Gastroesophageal sphincter (tissue), 4 donors: Measurements from ENCODE around the gene LCP2. TPM values are rescaled to one million over a fixed set of nuclear protein-coding genes. Genes with fewer than 3 reads are reported as not detected.

Experiments
- ATAC-seq: fragments of 150-250 bp; one replicate; pipeline ENCODE4 v1.9.1; 2016; ENCODE audit warnings: mild to moderate bottlenecking, moderate library complexity
- H3K27ac ChIP-seq, 4 donors: fragments of 200-600 bp; sonication (generic) in 3 of 4; 1 replicate in 3 of 4; 2 replicates in 1 of 4; pipeline ENCODE4 v1.5.1; 2016 to 2019
- H3K27me3 ChIP-seq: fragments of 200-600 bp; sonication (generic); one replicate; pipeline ENCODE4 v1.5.1; 2019
- H3K36me3 ChIP-seq, 2 donors: fragments of 200-600 bp; sonication (generic); one replicate each; pipeline ENCODE4 v1.5.1; 2019; ENCODE audit warnings: control low read depth in 1 of 2
- H3K4me1 ChIP-seq, 3 donors: fragments of 200-600 bp; sonication (generic); 1 replicate in 2 of 3; 2 replicates in 1 of 3; pipeline ENCODE4 v1.5.1; 2016 to 2019; ENCODE audit warnings: control low read depth in 2 of 3
- H3K4me3 ChIP-seq, 2 donors: fragments of 200-600 bp; sonication (generic); one replicate each; pipeline ENCODE4 v1.5.1; 2019; ENCODE audit warnings: mild to moderate bottlenecking in 1 of 2, moderate library complexity in 1 of 2
- H3K9me3 ChIP-seq, 3 donors: fragments of 200-600 bp; sonication (generic); one replicate each; pipeline ENCODE4 v1.5.1; 2017 to 2019; ENCODE audit warnings: control low read depth in 2 of 3
- EP300 ChIP-seq: sonication (generic); formaldehyde crosslinking; IDR thresholded peaks from one replicate; pipeline ENCODE4 v1.6.1; 2017; ENCODE audit warnings: antibody characterized with exemption, mild to moderate bottlenecking
- POLR2A ChIP-seq, 2 donors: fragments of 450-650 bp; IDR thresholded peaks; one replicate each; pipeline ENCODE4 v1.6.1; 2017; ENCODE audit warnings: antibody characterized with exemption in 2 of 2, mild to moderate bottlenecking in 2 of 2, moderate library complexity in 1 of 2
- POLR2AphosphoS5 ChIP-seq: sonication (generic); formaldehyde crosslinking; IDR thresholded peaks from one replicate; pipeline ENCODE4 v1.6.1; 2017; ENCODE audit warnings: antibody characterized with exemption
- WGBS, 2 donors: methylation state at CpG; one replicate each; pipeline ENCODE4 v1.1.5; 2018; ENCODE audit warnings: low coverage in 1 of 2; 5-methylcytosine and 5-hydroxymethylcytosine counted together
- total RNA-seq, 4 donors: library from RNA; depleted of rRNA; stranded (reverse); fragments of >200 nt; gene quantifications; one replicate each; pipeline ENCODE4 v1.1.0, GENCODE V29; 2016
- TF ChIP-seq, protein P1 (sequence below), 4 experiments: fragments of 200-600 bp in 2 of 4; fragments of 450-650 bp in 2 of 4; sonication (generic) in 1 of 4; IDR thresholded peaks; one replicate each; pipeline ENCODE4 v1.5.1; 2017 to 2019; ENCODE audit warnings: antibody characterized with exemption in 4 of 4, mild to moderate bottlenecking in 2 of 4, moderate library complexity in 2 of 4

LCP2 gene
- total RNA-seq, 4 donors from 2014 or later = 5.5 to 17.0 (median 8.3) TPM

GRCh38 chr5:170228762-170229435, 68.7 kb downstream of the LCP2 start:
- peaks cover 0 to 21% (median 0%) of the 10 kb centered on the region in 3 donors for H3K4me1 ChIP-seq
- H3K27me3 ChIP-seq = no peaks in the 10 kb centered on the region
- ATAC-seq = peak; percentile 47
- no peaks in the 10 kb centered on the region for H3K9me3 ChIP-seq
- H3K36me3 ChIP-seq = no peaks in the 10 kb centered on the region
- 45 to 49% methylated on average over 6 of the region's 6 CpGs for WGBS, 2 donors
- no peak overlapping the region for H3K4me3 ChIP-seq
- no peak for TF ChIP-seq EP300
- TF ChIP-seq POLR2A (IDR thresholded peaks at IDR 0.05) = no peak
- no peak for TF ChIP-seq POLR2AphosphoS5
- TF ChIP-seq, protein P1, sequence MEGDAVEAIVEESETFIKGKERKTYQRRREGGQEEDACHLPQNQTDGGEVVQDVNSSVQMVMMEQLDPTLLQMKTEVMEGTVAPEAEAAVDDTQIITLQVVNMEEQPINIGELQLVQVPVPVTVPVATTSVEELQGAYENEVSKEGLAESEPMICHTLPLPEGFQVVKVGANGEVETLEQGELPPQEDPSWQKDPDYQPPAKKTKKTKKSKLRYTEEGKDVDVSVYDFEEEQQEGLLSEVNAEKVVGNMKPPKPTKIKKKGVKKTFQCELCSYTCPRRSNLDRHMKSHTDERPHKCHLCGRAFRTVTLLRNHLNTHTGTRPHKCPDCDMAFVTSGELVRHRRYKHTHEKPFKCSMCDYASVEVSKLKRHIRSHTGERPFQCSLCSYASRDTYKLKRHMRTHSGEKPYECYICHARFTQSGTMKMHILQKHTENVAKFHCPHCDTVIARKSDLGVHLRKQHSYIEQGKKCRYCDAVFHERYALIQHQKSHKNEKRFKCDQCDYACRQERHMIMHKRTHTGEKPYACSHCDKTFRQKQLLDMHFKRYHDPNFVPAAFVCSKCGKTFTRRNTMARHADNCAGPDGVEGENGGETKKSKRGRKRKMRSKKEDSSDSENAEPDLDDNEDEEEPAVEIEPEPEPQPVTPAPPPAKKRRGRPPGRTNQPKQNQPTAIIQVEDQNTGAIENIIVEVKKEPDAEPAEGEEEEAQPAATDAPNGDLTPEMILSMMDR (IDR thresholded peaks at IDR 0.05) = no peak
- peak overlapping the region in 1 of 4 donors; percentile 38 for H3K27ac ChIP-seq

DNA sequence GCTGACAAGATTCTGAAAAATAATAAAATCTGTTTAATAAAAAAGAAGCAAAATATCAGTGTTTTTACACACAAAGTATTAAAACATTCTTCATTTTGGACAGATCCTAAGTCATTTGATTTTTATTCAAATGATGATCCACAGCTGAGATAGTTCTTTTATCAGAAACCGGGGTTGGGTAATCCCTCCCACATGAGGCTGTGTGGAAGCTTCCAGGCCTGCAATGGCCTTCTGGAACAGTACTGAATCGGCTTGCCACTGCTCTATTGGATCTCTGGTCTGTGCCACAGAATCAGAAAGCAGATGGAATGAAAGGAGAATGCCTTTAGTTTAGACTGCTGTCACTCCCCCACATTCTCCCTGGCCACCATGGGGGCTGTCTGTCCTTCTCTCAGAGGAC, 70.9 kb downstream of the LCP2 start:
- Histone ChIP-seq H3K4me3 (no peak overlapping the region), H3K36me3 (no peaks in the 10 kb centered on the region), H3K9me3 (no peaks in the 10 kb centered on the region), H3K4me1 (peaks cover 0 to 42% (median 9%) of the 10 kb centered on the region in 3 donors), H3K27ac (peak overlapping the region in 2 of 4 donors; percentile 10 to 43), H3K27me3 (no peaks in the 10 kb centered on the region)
- TF ChIP-seq, protein P1 (IDR thresholded peaks at IDR 0.05) = no peak
- TF ChIP-seq POLR2AphosphoS5 (no peak), EP300 (no peak), POLR2A (IDR thresholded peaks at IDR 0.05) (no peak)
- 56 to 57% methylated on average over 1 to 2 of the region's 2 CpGs for WGBS, 2 donors
- ATAC-seq = peak; percentile 47

DNA sequence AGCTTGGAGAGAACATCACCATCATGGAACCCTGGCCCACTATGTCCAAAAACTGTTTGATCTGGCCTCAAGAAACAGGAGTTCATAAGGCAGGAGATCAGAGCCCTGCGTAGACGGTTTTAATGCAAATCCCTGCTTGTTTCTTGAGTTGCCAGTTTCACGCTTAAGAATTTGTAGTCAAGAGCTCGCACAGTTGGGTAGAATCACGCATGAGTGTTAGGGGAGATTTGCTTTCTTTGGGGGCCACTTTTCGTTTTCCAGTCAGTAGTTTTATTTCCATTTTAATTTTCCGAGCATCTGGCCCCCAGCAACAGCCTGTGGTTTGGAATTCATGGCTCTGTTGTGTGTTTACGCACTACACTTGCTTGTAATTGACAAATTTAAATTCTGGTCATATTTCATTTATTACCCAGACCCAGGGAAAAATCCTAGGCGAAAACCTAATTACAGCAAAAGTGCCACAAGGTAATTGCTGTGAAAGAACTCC, 71.4 kb downstream of the LCP2 start:
- WGBS, 2 donors = 73 to 79% methylated on average over 8 of the region's 9 CpGs
- H3K4me3 ChIP-seq = no peak overlapping the region
- H3K27ac ChIP-seq = peak overlapping the region in 1 of 4 donors; percentile 10
- H3K9me3 ChIP-seq = no peaks in the 10 kb centered on the region
- peaks cover under 1 to 47% (median 12%) of the 10 kb centered on the region in 3 donors for H3K4me1 ChIP-seq
- H3K36me3 ChIP-seq = no peaks in the 10 kb centered on the region
- no peak for ATAC-seq
- no peak for TF ChIP-seq POLR2AphosphoS5
- TF ChIP-seq, protein P1 (IDR thresholded peaks at IDR 0.05) = peak in 1 of 4 experiments; percentile 0
- H3K27me3 ChIP-seq = no peaks in the 10 kb centered on the region

- Histone ChIP-seq H3K36me3 (no peaks in the 10 kb centered on the region), H3K27ac (no peak overlapping the region), H3K9me3 (no peaks in the 10 kb centered on the region), H3K27me3 (no peaks in the 10 kb centered on the region), H3K4me1 (peaks cover 3 to 51% (median 17%) of the 10 kb centered on the region in 3 donors), H3K4me3 (no peak overlapping the region)
- WGBS, 2 donors = 44 to 51% methylated on average over 6 to 7 of the region's 7 CpGs
- ATAC-seq = peak; percentile 50
- TF ChIP-seq POLR2AphosphoS5 = no peak
- TF ChIP-seq, protein P1 (IDR thresholded peaks at IDR 0.05) = peak; percentile 69 to 85 (median 80)
These were observed 72.0 kb downstream of the LCP2 start for GRCh38 chr5:170225326-170226128.
